Amniotic stem cell (primary cell): ENCODE data around the gene LAMA2.

Experiments used
- DNase-seq: peaks from one replicate; lab custom pipeline; 2025; lab: John Stamatoyannopoulos, UW

Gene LAMA2

GRCh38 chr6:128899341-128900050, 16.6 kb downstream of the LAMA2 start:
- peak; percentile 3 for DNase-seq

- no peak for DNase-seq
These were observed 20.8 kb downstream of the LAMA2 start for GRCh38 chr6:128903715-128904114.

GRCh38 chr6:128914051-128914450, 31.1 kb downstream of the LAMA2 start:
- no peak for DNase-seq

- DNase-seq, result no peak
These were observed 35.9 kb downstream of the LAMA2 start for GRCh38 chr6:128918886-128919285.

DNA sequence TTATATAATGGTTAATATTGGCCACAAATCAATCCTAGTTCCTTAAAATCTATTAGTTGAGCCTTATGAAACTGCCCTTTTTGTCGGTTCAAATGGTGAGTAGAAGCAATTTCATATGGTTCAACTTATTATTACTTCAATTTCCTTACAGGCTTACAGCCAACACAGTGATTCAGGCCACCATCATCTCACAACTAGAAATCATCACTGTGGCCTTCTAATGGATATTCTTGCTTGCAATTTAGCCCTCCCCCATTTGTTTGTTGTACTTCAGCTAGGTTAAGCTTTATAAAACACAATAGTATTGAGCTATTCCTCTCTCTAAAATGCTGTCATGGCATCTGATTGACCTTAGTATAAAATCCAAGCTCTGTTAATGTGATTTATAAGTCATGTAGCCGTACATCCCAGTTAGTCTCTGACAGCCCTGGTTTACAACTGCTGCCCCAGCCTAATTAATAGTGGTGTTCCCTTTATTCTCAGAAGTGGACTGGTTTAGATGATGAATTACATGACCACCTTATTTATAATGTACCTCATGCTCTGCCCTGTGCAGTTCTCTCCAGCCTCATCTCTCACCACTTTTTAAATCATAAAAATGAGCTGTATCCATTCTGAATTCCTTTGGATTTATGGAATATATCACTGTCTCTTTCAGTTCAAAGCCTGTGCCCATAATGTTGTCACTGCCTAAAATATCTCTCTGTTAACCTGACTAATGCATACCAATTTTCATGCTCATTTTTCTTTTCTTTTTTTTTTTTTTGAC, 36.7 kb downstream of the LAMA2 start:
- no peak for DNase-seq

DNA sequence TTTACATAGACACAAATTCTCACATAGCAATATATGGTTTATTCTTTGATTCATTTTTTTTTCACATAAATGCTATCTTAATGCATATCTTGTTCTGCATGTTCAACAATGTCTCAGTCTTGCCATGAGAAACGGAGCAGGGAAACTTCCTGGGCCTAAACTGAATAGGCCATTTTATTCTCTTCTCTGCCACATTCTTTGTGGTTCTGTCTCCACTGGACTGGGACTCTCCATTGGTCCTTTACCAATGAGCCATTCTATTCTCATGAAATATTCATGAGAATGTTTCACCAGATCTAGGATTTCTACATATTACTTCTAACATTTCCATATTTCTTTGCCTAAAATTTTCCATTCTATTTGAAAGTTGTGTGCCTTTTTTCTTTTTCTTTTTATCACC, 42.8 kb downstream of the LAMA2 start:
- no peak for DNase-seq

GRCh38 chr6:128929869-128930268, 46.9 kb downstream of the LAMA2 start:
- DNase-seq, result no peak

DNA sequence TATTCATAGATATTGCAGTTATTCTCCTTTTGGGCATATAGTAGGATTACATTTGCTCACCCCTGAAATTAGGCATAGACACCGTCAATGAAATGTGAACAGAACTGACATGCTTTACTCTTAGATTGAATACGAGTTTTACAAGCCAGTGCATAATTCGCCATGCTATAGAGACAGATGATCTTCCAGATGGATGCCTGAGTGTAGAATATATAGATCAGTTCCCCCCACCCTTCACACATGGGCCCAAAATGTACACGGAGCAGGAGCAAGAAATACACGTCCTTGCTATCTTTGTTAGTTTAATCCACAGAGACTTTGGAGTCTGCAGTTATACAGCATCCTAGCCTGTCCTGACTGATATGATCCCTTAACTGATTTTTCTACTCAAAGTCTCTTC, 47.4 kb downstream of the LAMA2 start:
- DNase-seq, result no peak

GRCh38 chr6:128932061-128932460, 49.1 kb downstream of the LAMA2 start:
- DNase-seq, result peak; percentile 2

DNA sequence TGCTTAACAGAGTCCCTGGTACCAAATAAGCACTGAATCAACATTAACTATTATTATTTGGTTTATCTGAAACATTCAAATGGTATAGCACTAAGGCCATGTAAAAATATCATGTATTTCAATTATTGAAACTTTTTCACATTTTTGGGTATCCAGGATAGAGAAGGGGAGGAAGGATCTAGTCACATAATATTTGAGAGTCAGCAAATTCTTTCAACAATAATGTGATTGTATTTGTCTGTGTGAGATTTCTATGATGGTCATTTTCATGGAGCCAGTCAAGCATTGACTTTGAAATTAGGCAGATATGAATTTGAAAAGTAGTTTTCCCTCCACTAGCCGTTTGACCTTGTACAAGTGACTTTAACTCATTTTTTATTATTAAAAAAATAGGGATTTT, 67.9 kb downstream of the LAMA2 start:
- no peak for DNase-seq

- DNase-seq, result no peak
These were observed 70.0 kb downstream of the LAMA2 start for GRCh38 chr6:128952902-128953301.

GRCh38 chr6:128954308-128955043, 71.5 kb downstream of the LAMA2 start:
- no peak for DNase-seq

- no peak for DNase-seq
These were observed 80.6 kb downstream of the LAMA2 start for GRCh38 chr6:128963561-128963960.

- no peak for DNase-seq
These were observed 81.4 kb downstream of the LAMA2 start for GRCh38 chr6:128964233-128964755.

DNA sequence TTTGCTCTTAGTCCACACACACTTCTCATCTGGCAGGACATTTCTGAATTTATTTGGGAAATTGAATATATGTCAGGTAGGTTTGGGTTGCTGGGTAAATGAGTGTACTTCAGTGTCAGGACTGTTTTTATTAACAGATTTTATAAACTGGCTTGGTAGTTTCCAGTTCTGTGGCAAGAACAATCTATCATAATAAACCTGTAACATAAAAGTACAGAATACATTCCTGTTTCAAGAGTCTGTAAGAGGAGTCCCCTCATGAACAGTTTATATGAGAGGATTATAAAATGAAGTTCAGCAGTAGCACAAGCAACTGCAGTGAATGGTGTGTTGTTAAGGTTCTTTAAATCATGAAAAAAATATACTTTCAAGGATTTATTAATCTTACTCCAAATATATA, 81.8 kb downstream of the LAMA2 start:
- no peak for DNase-seq

DNA sequence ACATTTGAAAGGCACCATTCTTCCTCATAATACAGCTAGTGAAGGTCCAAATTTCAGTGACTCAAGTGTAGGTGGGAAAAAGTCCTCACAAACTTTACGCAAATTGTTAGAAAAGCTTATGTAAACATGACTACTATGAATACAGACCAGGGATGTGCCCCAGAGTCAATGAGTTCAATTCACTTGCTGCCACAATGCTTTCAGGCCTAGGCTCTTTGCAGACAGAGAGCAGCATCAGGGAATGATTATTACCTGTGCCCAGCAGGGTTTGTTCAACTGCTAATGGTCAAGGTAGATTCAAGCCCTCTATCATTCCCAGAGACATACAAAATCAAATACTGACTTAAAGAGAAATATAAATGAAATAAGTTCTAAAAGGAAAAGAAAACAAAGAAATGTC, 84.0 kb downstream of the LAMA2 start:
- DNase-seq, result no peak

GRCh38 chr6:128979071-128979470, 96.1 kb downstream of the LAMA2 start:
- no peak for DNase-seq

DNA sequence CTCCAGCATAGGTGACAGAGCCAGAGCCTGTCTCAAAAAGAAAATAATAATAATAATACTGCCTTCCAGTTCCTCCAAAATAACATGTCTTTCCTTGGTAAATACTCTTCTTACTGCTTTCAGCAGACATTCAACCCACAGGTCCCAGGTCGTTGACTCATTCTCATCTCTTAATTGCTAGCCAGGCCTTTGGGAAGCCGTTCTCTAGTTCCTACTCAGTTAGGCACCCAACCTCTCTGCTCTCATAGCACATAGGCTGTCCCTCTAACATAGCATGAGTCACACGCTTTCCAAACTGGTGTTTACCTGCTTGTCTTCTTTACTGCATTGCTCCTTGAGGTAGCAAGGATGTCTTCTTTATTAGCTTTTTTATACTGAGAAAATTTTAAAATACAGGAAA, 98.8 kb downstream of the LAMA2 start:
- DNase-seq, result no peak

- DNase-seq, result no peak
These were observed 107.4 kb downstream of the LAMA2 start for GRCh38 chr6:128990360-128990759.

DNA sequence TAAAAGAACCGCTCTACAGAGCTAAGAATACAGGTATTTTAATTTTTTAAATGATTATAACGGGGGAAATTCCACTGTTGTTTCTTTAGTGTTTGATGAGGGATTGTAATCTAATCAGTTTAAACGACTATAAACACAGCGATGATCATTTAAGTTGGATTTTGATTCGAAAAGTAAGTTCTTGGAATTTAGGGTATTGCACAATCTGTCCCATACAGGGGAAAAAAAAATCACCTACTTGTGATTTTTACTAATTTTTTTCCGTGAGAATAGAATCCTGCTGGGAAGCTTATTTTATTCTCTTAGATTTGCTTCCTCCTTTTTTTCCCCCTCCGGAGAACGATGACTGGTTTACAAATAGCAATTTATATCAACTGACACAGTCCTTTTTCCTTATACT, 108.0 kb downstream of the LAMA2 start:
- no peak for DNase-seq

GRCh38 chr6:128993166-128993565, 110.2 kb downstream of the LAMA2 start:
- DNase-seq, result no peak

GRCh38 chr6:128997880-128998279, 114.9 kb downstream of the LAMA2 start:
- no peak for DNase-seq
